ENCODE measurements around the gene MAP3K4. TPM values are rescaled to one million over a fixed set of nuclear protein-coding genes. Genes with fewer than 3 reads are reported as not detected.

The MAP3K4 gene
- total RNA-seq, 6 donors from 2014 or later, result 23.7 to 52.1 (median 40.5) TPM

GRCh38 chr6:161023316-161023715 is 31.7 kb downstream of the MAP3K4 start:
- Histone ChIP-seq H3K4me3 (no peak overlapping the region), H3K36me3 (no peaks in the 10 kb centered on the region), H3K27ac (no peak overlapping the region), H3K27me3 (no peaks in the 10 kb centered on the region), H3K9me3 (no peaks in the 10 kb centered on the region), H3K4me1 (no peaks in the 10 kb centered on the region)
- no peak for DNase-seq
- 91 to 94% methylated on average over 2 of the region's 2 CpGs for WGBS, 2 donors
- TF ChIP-seq POLR2A (IDR thresholded peaks at IDR 0.05) (no peak), POLR2AphosphoS5 (IDR thresholded peaks at IDR 0.05) (no peak), CTCF (IDR thresholded peaks at IDR 0.05) (no peak), EP300 (IDR thresholded peaks at IDR 0.05) (no peak)
- ATAC-seq (ENCODE audit: low FRiP score in 2 of 2), result no peak

- TF ChIP-seq EP300 (IDR thresholded peaks at IDR 0.05) (no peak), CTCF (IDR thresholded peaks at IDR 0.05) (no peak), POLR2AphosphoS5 (IDR thresholded peaks at IDR 0.05) (no peak), POLR2A (IDR thresholded peaks at IDR 0.05) (no peak)
- peaks cover 0 to 4% (median 0%) of the 10 kb centered on the region in 4 donors for H3K4me1 ChIP-seq
- DNase-seq (no peak), ATAC-seq (ENCODE audit: low FRiP score in 2 of 2) (no peak)
- H3K27me3 ChIP-seq, result no peaks in the 10 kb centered on the region
- no peaks in the 10 kb centered on the region for H3K36me3 ChIP-seq
- no peak overlapping the region for H3K4me3 ChIP-seq
- no peaks in the 10 kb centered on the region for H3K9me3 ChIP-seq
- no peak overlapping the region for H3K27ac ChIP-seq
- WGBS, 2 donors, result 94 to 97% methylated on average over 8 of the region's 8 CpGs
Measured at GRCh38 chr6:161024364-161024920, 32.9 kb downstream of the MAP3K4 start.

GRCh38 chr6:161027385-161027784 is 35.8 kb downstream of the MAP3K4 start:
- Histone ChIP-seq H3K27me3 (no peaks in the 10 kb centered on the region), H3K27ac (no peak overlapping the region), H3K36me3 (no peaks in the 10 kb centered on the region), H3K4me3 (no peak overlapping the region), H3K4me1 (peaks cover 0 to 4% (median 2%) of the 10 kb centered on the region in 4 donors), H3K9me3 (no peaks in the 10 kb centered on the region)
- ATAC-seq (ENCODE audit: low FRiP score in 2 of 2) (no peak), DNase-seq (no peak)
- WGBS, 2 donors, result 75 to 81% methylated on average over 3 of the region's 3 CpGs
- no peak for TF ChIP-seq POLR2A (IDR thresholded peaks at IDR 0.05)
- no peak for TF ChIP-seq EP300 (IDR thresholded peaks at IDR 0.05)
- TF ChIP-seq POLR2AphosphoS5 (IDR thresholded peaks at IDR 0.05), result no peak
- TF ChIP-seq CTCF (IDR thresholded peaks at IDR 0.05), result no peak

GRCh38 chr6:161029195-161029809 is 37.7 kb downstream of the MAP3K4 start:
- Histone ChIP-seq H3K27ac (no peak overlapping the region), H3K4me3 (no peak overlapping the region), H3K4me1 (peaks cover 0 to 4% (median 2%) of the 10 kb centered on the region in 4 donors), H3K27me3 (no peaks in the 10 kb centered on the region), H3K9me3 (no peaks in the 10 kb centered on the region), H3K36me3 (no peaks in the 10 kb centered on the region)
- no peak for TF ChIP-seq EP300 (IDR thresholded peaks at IDR 0.05)
- no peak for TF ChIP-seq POLR2AphosphoS5 (IDR thresholded peaks at IDR 0.05)
- no peak for TF ChIP-seq CTCF (IDR thresholded peaks at IDR 0.05)
- no peak for TF ChIP-seq POLR2A (IDR thresholded peaks at IDR 0.05)
- ATAC-seq (ENCODE audit: low FRiP score in 2 of 2) (peak in 1 of 2 donors; percentile 75), DNase-seq (no peak)
- WGBS, 2 donors, result 68 to 69% methylated on average over 8 of the region's 8 CpGs
